Stimulated activated CD8-positive, alpha-beta memory T cell treated with anti-CD3 and anti-CD28 coated beads, Interleukin-7, amount 100 ng/mL, for 1 hour (primary cell): Measurements from ENCODE around the gene WDR83.
A peak's percentile ranks its signal among the peaks of the same experiment; 100 is the strongest.
"Not testable (repeated sequence)": the region's sequence is repeated elsewhere in the genome, so short reads cannot be mapped to it uniquely, and the experiment has no call there.

Source experiments
- DNase-seq, 2 donors: peaks; one replicate each; pipeline ENCODE4 v3.0.0-alpha.2; 2020; ENCODE audit warnings: low read depth in 2 of 2

The WDR83 gene

GRCh38 chr19:12666265-12667048 lies at the start of gene WDR83, which contains the start of gene MAN2B1:
Gene WDR83, plus strand, starts transcription at chr19:12666807. Its CDS starts 2,984 bp downstream, at chr19:12669791.
Gene MAN2B1, minus strand, starts transcription at chr19:12666742. Its CDS starts 41 bp downstream, at chr19:12666701.
- DNase-seq = peak; percentile 48 to 54

GRCh38 chr19:12617646-12618045 lies 49.0 kb upstream of the WDR83 start:
- DNase-seq = no peak

- not testable (repeated sequence) for DNase-seq
Observed at GRCh38 chr19:12621253-12622024, 45.2 kb upstream of the WDR83 start.

- no peak for DNase-seq
Observed at GRCh38 chr19:12623361-12624031, 43.1 kb upstream of the WDR83 start.

GRCh38 chr19:12626958-12627357 lies 39.6 kb upstream of the WDR83 start:
- no peak for DNase-seq

- DNase-seq = no peak
Observed at GRCh38 chr19:12628040-12629022, 38.3 kb upstream of the WDR83 start.

- no peak for DNase-seq
Observed at GRCh38 chr19:12629215-12629614, 37.4 kb upstream of the WDR83 start.

GRCh38 chr19:12636631-12637030 lies 30.0 kb upstream of the WDR83 start:
- no peak for DNase-seq

GRCh38 chr19:12638611-12639182 lies 27.9 kb upstream of the WDR83 start:
- no peak for DNase-seq

GRCh38 chr19:12639901-12640613 lies 26.6 kb upstream of the WDR83 start:
- peak; percentile 66 to 71 for DNase-seq

GRCh38 chr19:12641456-12641855 lies 25.2 kb upstream of the WDR83 start:
- no peak for DNase-seq

- no peak for DNase-seq
Observed at GRCh38 chr19:12642506-12642905, 24.1 kb upstream of the WDR83 start.

GRCh38 chr19:12643716-12644115 lies 22.9 kb upstream of the WDR83 start:
- DNase-seq = not testable (repeated sequence)

GRCh38 chr19:12646551-12646950 lies 20.1 kb upstream of the WDR83 start:
- no peak for DNase-seq

- no peak for DNase-seq
Observed at GRCh38 chr19:12647047-12647446, 19.6 kb upstream of the WDR83 start.

- no peak for DNase-seq
Observed at GRCh38 chr19:12647490-12648071, 19.0 kb upstream of the WDR83 start.

- no peak for DNase-seq
Observed at GRCh38 chr19:12648088-12648487, 18.5 kb upstream of the WDR83 start.

- no peak for DNase-seq
Observed at GRCh38 chr19:12649941-12650340, 16.7 kb upstream of the WDR83 start.

GRCh38 chr19:12652219-12652618 lies 14.4 kb upstream of the WDR83 start:
- DNase-seq = no peak

GRCh38 chr19:12655546-12655945 lies 11.1 kb upstream of the WDR83 start:
- DNase-seq = no peak
